Stimulated activated CD8-positive, alpha-beta memory T cell treated with anti-CD3 and anti-CD28 coated beads, Interleukin-2, amount 100 ng/mL, for 48 hours (primary cell): Measurements from ENCODE around the gene RNF32.
A peak's percentile ranks its signal among the peaks of the same experiment; 100 is the strongest.
"Not testable (repeated sequence)": the region's sequence is repeated elsewhere in the genome, so short reads cannot be mapped to it uniquely, and the experiment has no call there.

Experiments
- DNase-seq, 2 donors: peaks; one replicate each; pipeline ENCODE4 v3.0.0-alpha.2; 2020; ENCODE audit warnings: low read depth in 2 of 2

RNF32 gene

DNA sequence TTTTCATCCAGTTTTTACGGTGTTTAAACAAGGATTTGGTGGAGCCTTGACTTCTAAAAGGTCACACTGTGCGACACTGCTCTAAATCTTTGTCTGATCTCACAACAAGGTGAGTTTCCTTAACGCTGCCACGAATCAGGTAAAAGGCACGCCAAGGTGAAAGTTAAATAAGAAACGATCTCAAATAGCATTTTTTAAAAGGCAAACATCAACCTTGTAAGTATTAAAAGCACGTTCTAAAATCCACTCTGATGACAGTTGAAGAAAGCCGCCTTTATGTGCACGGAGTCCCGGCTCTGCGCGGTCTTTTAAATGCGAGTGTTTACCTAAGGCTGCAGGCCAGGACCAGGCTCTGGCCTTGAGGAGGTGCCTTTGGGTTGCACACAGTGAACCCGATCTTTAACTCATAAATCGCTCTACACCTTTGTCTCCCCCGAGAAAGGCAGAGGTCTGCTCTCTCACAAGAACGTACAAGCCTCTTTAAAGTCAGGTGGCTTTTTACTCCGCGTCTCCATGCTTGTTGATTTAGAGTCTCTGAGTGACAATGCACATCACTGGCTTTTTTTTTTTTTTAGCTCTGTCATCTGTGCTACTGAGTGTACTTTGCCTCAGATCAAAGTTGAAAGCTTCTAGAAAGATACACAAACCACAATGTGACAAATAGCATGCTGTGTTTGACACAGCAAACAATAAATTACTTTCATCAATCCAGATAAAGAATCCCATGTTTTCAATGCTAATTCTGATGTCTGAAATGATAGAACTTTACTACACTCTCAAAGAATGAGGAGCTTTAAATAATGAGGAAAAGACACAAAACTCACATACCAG lies 25.9 kb upstream of the RNF32 start:
- DNase-seq: no peak

DNA sequence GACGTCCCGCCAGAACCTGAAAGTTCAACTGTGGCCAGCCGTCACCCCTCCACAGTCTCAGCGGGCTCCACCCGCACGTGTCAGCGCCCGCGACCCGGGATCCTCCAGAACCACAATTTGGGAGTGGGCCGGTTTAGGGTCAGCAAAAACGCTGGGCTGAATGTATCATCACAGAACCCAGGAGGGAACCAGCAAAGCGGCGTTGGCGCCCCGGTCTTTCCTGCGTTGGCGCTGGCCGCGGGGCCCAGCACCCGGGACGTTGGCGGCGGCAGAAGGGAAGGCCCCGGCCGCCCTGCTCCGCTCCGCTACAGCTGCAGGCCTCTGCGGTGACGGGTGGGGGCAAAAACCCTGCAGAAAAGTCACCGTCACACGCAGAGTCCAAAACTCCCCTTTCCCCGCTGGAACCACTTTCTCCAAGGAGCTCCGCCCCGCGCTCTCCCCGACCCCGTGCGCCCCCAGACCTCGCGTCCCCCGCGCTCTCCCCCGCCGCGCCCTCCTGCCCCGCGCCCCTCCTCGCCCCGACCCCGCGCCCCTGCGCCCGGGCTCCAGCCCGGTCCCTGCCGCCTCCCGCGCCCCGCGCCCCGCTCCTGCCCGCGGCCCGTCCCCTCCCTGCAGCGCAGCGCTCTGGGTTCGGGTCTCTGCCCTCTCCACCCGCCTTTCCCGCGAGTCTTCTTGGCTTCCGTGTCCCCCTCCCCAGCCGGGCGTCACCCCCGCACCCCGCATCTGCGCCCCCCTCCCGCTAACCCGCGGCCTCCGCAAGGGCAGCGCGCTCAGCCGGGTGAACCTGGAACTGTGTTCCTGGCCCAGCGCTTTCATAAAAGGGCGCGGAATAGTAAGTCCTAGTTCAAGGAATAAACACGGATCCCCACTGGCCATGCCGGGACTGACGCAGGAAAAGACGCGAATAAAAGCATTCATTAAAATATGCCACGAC lies 24.0 kb upstream of the RNF32 start:
- DNase-seq: no peak

DNA sequence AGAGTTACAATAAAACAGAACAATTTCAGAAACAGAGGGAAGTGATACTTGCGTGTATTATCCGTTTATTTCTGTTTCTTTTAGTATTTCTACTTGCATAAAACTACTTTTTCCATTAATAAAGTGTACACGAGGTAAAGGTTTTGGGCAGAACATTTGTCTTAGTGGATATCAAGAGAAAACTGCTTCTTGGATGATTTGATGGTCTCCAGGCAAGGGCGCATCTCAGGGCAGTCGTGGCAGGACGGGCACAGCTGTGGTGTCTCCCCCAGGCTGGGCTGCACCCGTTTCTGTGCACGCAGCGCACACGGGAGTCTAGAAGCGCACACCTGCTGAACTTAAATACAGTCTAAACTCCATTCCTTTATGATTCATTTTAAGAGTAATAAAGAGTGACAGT lies 23.4 kb upstream of the RNF32 start:
- no peak for DNase-seq

DNA sequence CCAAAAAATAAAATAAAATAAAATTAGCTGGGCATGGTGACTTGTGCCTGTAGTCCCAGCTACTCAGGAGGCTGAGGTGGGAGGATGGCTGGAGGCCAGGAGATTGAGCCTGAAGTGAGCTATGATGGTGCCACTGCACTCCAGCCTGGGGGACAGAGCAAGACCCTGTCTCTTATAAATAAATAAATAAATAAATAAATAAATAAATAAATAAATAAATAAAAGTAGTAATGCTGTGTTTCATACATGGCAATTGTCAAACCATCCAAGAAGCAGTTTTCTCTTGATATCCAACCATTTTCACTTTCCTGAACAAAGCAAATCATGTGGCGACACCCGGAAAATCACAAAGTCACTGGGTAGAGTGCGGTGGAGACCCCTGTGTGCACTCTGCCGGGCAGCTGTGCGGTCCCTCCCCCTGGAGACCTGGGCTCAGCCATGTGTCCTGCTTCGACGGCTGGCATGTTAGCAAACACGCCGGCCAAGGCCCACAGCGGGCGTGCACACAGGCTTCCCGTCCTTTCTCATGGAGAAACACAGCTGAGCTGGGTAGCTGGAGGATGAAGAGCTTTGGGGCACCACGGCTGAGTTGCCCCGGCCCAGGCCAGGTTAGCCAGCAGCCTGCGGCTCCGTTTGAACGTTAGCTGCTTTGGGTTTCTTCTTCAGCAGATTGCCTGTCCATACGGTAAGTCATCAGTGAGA lies 22.3 kb upstream of the RNF32 start:
- DNase-seq: no peak

DNA sequence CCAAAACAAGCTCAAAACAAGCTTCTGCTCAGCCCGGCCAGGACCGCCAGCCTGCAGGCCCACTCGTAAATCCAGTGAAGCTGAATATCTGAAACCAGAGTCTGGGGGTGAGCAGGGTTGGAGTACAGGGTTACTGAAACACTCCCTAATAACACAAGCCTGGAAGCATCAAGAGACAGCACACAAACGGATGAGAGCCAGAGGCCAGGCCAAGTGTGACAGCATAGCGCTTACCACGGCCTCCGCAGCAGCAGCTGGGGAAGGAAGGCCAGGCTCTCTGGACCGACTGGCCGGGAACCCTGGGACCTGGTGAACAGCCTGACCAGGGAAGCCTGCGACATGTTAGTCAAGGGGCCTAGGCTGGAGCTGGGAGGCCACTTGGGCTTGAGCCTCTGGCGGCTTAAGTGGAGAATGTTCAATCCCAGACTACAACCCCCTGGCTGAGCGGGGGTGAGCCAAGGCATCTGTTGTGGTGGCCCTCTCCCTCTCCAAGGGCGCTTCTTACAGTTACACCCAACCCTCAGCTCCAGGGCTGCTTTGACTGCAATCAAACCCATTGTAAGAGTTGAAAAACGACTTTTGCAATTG lies 21.7 kb upstream of the RNF32 start:
- DNase-seq: no peak

DNA sequence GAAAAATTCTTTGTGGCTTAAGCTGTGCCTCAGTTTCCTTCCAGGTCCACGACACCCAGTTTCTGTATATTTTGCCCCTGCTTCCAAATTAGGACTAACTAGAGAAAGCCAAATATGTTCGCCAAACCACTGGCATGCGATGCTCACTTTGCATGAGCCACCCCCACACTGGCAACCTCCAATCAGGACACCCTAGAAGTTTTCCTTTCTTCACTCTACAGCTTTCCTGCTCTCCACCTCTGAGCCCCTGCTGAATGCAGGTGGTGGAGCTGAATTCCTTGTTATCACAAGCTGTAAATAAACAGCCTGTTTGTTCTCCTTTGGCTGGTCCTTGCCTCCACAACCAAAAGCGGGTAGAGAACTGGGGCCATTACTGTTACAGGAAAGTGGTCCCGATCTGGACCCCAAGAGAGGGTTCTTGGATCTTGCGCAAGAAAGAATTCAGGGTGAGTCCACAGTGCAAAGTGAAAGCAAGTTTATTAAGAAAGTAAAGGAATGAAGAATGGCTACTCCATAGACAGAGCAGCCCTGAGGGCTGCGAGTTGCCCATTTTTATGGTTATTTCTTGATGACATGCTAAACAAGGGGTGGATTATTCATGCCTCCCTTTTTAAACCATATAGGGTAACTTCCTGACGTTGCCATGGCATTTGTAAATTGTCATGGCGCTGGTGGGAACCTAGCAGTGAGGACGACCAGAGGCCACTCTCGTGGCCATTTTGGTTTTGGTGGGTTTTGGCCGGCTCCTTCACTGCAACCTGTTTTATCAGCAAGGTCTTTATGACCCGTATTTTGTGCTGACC lies 20.9 kb upstream of the RNF32 start:
- DNase-seq: not testable (repeated sequence)

DNA sequence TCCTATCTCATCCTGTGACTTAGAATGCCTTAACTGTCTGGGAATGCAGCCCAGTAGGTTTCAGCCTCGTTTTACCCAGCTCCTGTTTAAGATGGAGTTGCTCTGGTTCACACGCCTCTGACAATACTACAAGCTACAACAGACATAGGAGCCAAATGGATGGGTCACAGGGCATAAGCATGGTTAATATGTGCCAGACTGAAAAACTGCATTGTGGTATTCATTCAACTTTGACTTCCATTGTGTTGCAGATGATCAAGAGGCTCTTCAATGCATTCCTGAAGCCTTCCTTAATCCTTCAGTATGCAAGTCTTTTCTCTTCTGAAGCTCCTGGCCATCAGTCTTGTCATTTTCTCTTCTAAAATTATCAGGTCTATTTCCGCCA lies 20.3 kb upstream of the RNF32 start:
- no peak for DNase-seq

DNA sequence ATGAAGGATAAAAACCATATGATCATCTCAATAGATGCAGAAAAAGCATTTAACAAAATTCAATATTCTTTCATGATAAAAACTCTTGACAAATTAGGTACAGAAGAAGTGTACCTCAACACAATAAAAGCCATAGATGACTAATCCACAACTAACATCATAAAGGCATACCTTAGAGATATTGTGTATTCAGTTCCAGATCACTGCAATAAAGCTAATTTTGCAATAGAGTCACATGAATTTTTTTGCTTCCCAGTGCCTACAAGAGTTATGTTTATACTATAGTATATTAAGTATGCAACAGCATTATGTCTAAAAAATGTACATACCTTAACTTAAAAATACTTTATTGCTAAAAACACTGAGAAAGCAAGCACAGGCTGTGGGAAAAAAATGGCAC lies 18.9 kb upstream of the RNF32 start:
- no peak for DNase-seq

DNA sequence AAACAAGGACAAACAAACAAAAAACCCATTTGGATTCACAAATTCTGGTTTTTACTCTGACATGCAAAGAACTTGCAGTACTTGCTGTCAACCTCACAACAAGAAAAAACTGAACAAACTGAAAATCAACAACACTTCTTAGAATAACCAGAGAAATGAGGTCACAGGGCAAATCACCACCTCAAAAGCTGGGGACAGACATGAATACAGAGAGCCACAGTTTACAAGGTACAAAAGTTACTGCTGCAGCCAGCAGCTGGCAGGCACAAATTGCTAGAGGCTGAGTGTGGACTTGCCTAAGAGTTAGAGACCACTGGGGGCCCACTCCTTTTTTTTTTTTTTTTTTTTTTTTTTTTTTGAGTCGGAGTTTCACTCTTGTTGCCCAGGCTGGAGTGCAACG lies 15.0 kb upstream of the RNF32 start:
- DNase-seq: no peak

DNA sequence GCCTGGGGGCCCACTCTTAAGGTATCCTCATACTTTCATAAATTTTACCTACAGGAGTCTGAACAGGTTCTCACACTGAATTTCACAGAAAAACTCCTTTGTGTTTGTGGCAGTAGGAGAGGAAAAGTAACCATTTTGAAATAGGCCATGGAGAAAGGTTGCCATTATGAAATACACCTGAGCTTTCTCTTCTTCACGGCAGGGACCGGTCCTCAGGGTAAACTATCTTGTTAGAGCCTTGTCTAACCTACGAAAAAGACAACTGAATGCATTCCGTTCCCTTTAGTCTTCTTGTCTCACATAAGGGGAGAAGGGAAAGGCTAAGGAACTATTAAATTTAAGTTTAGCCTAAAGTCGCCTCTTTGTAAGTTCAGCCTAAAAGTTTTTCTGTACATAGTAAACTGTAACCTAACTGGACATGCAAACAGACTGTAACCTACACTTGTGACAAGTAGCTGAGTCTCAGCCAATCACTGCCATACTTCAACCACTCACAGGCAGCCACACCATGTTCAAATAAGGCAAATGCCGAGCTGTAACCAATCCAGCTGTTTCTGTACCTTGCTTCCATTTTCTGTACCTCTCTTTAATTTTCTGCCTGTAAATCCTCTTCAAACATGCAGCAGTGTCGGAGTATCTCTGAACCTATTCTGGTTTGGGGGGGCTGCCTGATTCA lies 14.2 kb upstream of the RNF32 start:
- no peak for DNase-seq

DNA sequence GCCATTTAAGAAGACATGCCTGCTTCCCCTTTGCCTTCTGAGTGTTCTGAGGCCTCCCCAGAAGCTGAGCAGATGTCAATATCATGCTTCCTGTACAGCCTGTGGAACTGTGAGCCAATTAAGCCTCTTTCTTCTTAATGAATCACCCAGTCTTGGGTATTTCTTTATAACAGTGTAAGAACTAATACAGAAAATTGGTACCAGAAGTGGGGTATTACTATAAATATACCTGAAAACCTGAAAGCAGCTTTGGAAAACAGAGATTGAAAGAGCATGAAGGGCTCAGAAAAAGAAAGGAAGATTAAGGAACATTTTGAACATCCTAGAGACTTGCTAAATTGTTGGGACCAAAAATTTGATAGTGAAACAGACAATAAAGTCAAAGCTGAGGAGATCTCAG lies 12.0 kb upstream of the RNF32 start:
- DNase-seq: no peak

DNA sequence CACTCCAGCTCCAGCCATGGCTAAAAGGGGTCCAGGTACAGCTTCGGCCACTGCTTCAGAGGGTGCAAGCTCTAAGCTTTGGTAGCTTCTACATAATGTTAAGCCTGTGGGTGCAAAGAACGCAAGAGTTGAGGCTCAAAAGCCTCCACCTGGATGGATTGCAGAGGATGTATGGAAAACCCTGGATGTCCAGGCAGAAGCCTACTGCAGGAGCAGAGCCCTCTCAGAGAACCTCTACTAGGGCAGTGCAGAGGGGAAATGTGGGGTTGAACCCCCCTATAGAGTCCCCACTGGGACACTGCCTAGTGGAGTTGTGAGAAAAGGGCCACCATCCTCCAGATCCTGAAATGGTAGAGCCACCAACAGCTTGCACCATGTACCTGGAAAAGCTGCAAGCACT lies 10.7 kb upstream of the RNF32 start:
- no peak for DNase-seq

DNA sequence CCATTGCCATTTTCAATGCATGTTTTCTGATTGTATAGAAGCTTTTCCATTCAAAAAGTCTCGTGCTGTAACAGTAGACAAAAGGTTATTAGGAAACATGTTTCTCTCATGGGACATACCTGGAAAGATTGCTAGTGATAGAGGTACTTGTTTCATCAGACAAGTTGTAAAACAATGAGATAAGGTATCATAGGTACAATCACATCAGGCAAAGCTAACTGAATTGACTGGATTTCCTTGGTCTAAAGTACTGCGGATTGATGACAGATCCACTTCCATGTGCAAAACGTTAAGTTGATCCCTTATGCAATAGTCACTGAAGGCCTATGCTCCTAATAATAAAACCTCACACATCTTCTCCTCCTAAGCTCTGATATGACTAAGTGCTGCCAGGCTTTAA lies 6.5 kb upstream of the RNF32 start:
- DNase-seq: no peak

DNA sequence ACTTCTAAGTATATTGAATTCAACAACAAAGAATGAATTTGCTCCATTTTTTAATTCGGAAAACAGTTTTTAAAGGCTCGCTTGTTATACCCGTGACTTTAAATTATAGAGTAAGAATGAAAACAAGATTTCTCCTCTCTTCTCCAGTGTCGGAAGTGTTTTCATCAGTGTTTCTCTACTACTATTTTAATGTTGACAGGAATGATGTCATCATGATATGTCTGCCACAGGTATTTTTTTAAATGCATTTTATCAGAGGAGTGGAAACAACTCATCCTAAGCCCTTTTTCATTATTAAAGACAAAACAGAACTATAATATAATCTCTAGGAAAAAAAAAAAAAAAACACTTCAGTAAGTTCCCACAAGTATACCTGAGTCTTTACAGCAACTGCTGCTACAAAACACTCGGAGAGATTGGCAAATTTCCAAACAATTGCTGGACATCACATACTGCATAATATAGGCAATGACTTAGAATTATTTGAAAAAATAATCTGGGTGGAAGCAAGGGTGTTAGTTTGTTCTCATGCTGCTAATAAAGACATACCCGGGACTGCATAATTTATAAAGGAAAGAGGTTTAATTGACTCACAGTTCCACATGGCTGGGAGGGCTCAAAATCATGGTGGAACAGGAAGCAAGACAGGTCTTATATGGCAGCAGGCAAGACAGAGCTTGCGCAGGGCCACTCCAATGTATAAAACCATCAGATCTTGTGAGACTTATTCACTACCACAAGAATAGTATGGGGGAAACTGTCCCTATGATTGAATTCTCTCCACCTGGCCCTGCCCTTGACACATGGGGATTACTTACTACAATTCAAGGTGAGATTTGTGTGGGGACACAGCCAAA lies 4.8 kb upstream of the RNF32 start:
- DNase-seq: no peak

DNA sequence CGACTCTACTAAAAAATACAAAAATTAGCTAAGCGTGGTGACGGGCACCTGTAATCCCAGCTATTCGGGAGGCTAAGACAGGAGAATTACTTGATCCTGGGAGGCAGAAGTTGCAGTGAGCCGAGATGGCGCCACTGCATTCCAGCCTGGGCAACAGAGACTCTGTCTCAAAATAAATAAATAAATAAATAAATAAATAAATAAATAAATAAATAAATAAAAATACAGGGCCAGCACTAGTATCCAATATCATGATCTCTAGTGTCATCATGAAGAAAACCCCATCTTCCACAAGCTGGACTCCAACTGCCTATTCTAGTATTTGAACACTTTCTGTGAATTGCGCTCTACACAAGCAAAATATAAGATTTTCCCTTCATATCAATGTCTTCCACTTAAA lies 3.5 kb upstream of the RNF32 start:
- DNase-seq: not testable (repeated sequence)

DNA sequence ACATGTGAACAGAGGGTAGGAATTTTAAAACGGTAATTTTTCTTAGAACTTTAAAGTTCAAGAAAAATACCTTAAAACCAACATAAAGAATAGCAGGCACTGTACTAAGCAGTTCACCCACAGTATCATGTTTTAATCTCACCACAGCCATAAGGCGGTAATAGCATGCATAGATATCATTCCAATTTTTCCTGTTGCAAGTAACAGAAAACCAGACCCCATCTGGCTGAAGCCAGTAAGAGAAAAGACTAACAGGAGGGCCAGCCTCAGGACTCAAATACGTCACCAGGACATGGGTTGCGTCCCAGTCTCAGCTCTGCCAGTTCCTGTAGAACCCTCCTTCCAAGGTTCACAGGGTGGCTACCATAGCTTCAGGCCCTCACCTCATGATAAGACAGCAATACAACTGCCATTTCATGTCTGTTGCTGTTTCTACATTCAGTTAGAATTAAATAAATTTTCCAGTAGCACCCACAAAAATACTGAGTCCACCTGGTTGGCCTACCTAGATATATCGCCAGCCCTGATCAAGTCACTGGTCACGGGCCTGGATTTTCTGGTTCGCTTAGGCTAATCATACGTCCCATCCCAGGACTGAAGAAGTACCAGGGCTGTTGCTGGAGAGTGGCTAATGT lies 2.0 kb upstream of the RNF32 start:
- DNase-seq: no peak

DNA sequence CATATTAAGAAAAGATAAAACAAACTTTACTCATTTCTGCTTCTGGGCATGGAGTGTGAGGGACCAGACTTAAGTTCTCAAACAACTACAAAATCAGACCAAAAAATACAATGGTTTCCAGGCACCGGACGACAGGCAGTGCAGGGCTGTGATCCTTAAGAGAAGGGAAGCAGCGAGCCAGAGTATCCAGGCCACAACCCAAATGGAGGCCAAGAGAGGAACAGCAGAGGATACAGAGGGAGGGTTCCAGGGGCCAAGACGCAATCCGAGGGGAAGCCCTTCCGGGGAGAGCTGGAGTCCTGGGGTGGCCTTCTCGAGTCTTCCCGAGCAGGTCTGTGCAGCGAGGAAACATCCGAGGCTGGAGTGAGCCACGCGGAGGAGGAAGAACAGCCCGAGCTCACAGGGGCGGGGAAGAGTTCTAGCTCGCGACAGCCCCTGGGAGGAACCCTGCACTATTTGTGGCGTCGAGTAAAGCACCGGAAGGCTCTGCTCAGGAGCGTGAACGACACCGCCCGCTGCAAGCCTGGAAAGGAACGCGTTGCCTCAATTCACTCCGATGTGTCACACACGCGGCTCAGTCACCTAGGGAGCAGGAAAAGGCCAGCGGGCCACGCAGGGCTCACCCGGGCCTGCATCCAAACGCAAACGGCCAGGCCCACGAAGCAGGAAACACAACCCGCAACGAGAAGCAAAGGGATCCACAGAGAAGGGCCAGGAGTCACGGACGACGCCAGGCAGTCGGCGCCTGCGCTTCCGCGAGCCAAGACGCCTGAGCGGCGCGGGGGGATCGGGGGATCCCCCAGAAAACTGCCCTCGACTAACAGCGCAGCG lies 933 bp upstream of the RNF32 start:
- no peak for DNase-seq

DNA sequence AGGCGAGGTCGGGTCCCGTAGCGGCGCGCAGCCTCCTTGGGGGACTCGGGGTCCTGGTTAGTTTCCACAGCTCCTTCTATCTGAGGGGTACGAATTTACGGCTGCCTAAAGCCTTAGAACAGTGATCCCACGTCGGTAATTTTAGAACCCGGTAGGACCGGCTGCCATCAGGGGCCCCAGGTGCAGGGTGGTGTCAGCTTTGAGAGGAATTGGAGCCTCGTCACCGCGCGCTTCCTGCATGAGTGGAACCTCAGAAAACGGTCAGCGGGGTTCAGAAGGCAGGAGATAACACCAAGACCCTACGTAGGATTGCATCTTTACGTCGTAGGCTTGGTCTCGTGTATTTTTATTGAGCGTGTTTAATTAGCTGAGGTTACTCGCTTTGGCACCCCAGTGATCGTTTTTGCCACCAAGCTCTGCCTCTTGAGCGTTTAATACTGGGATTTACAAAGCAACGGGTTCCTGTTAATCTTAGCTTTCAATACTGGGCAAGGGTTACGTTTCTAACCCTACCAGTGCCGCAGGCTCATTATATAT lies 443 bp downstream of the RNF32 start:
- DNase-seq: peak; percentile 25 to 43
